Endothelial cell of umbilical vein (primary cell): ENCODE data around the gene TPM2. TPM values are rescaled to one million over a fixed set of nuclear protein-coding genes. Genes with fewer than 3 reads are reported as not detected.

ENCODE experiments used
- BruUV-seq: library from RNA; stranded (reverse); fragments of 400-500 nt; replicated peaks from 2 replicates; lab custom pipeline; 2021; lab: Mats Ljungman, UMichigan
- CTCF ChIA-PET: fragments of 300-600, 350-600 bp; sonication (Branson Sonifier 250); formaldehyde crosslinking; loops from one replicate; lab custom pipeline; 2021; ENCODE audit warnings: antibody characterized with exemption, inconsistent platforms; lab: Charles Lee
- POLR2A ChIA-PET: fragments of 300-600, 350-600 bp; sonication (Branson Sonifier 250); formaldehyde crosslinking; loops from one replicate; lab custom pipeline; 2021; ENCODE audit warnings: antibody characterized with exemption, inconsistent platforms; lab: Charles Lee
- DNase-seq: peaks from one replicate; pipeline ENCODE4 v3.0.0-alpha.2; 2011; ENCODE audit warnings: low read depth, low spot score
- FAIRE-seq: peaks from 2 replicates; lab custom pipeline; 2011; peaks lifted over from hg19 to GRCh38; lab: Jason Lieb, UNC
- H2AFZ ChIP-seq: 2 replicates; pipeline ENCODE4 v1.6.0; 2012; ENCODE audit warnings: low read depth, low read length, control low read depth, inconsistent platforms
- H3K27ac ChIP-seq: 2 replicates; pipeline ENCODE4 v1.5.1; 2011; ENCODE audit warnings: low read depth, mild to moderate bottlenecking, control low read depth, low read length, moderate library complexity; ENCODE audit not compliant: insufficient read depth
- H3K27me3 ChIP-seq, 2 experiments: 2 replicates each; pipeline versions ENCODE4 v1.6.0 to v1.6.1; 2011; ENCODE audit warnings: low read length in 2 of 2, mixed read lengths in 1 of 2; ENCODE audit not compliant: control insufficient read depth in 2 of 2, insufficient read depth in 2 of 2
- H3K36me3 ChIP-seq, 2 experiments: 2 replicates in 1 of 2; 3 replicates in 1 of 2; pipeline ENCODE4 v1.5.1; 2011; ENCODE audit warnings: low read length in 2 of 2, mild to moderate bottlenecking in 1 of 2, moderate library complexity in 1 of 2; ENCODE audit not compliant: control insufficient read depth in 2 of 2, insufficient read depth in 2 of 2; ENCODE audit errors: extremely low read depth in 1 of 2
- H3K4me1 ChIP-seq: 3 replicates; pipeline ENCODE4 v1.5.1; 2011; ENCODE audit warnings: mild to moderate bottlenecking, low read length; ENCODE audit not compliant: control insufficient read depth, insufficient read depth; ENCODE audit errors: extremely low read depth
- H3K4me2 ChIP-seq: 2 replicates; pipeline ENCODE4 v1.6.1; 2011; ENCODE audit warnings: low read length, control low read depth, mixed read lengths; ENCODE audit not compliant: insufficient read depth
- H3K4me3 ChIP-seq, 3 experiments: fragments of 200-600 bp in 1 of 3; sonication (generic), shearing (Covaris generic) in 1 of 3; replicated peaks in 1 of 3; 2 replicates each; pipeline ENCODE4 v1.5.1; 2011 to 2016; ENCODE audit warnings: control low read depth in 3 of 3, low read length in 3 of 3, mild to moderate bottlenecking in 2 of 3, inconsistent platforms in 1 of 3, low read depth in 1 of 3, moderate library complexity in 1 of 3; ENCODE audit not compliant: insufficient read depth in 1 of 3
- H3K79me2 ChIP-seq: 2 replicates; pipeline ENCODE4 v1.6.0; 2012; ENCODE audit warnings: low read length, inconsistent platforms; ENCODE audit not compliant: control insufficient read depth, insufficient read depth
- H3K9ac ChIP-seq: replicated peaks from 2 replicates; pipeline ENCODE3; 2011; ENCODE audit warnings: low read length, control low read depth; ENCODE audit not compliant: insufficient read depth; ENCODE audit errors: extremely low read depth
- H3K9me1 ChIP-seq: replicated peaks from 3 replicates; pipeline ENCODE4 v1.6.0; 2011; ENCODE audit warnings: mild to moderate bottlenecking, low read length; ENCODE audit not compliant: control insufficient read depth, insufficient read depth; ENCODE audit errors: extremely low read depth
- H3K9me3 ChIP-seq: replicated peaks from 2 replicates; pipeline ENCODE4 v1.5.1; 2012; ENCODE audit warnings: low read length, inconsistent platforms; ENCODE audit not compliant: control insufficient read depth, insufficient read depth
- H4K20me1 ChIP-seq: replicated peaks from 2 replicates; pipeline ENCODE3; 2011; ENCODE audit warnings: mild to moderate bottlenecking, low read length; ENCODE audit not compliant: control insufficient read depth, insufficient read depth; ENCODE audit errors: extremely low read depth
- EZH2 ChIP-seq: IDR thresholded peaks from 2 replicates; pipeline ENCODE4 v1.6.1; 2012; ENCODE audit warnings: borderline replicate concordance, low read depth, mild to moderate bottlenecking, moderate library complexity, low read length, inconsistent platforms; ENCODE audit not compliant: severe bottlenecking
- FOS ChIP-seq: IDR thresholded peaks from 2 replicates; pipeline ENCODE4 v1.6.1; 2011; ENCODE audit warnings: mild to moderate bottlenecking, low read length, moderate library complexity, borderline replicate concordance; ENCODE audit not compliant: insufficient read depth
- GATA2 ChIP-seq: IDR thresholded peaks from 2 replicates; pipeline ENCODE4 v1.7.0; 2011; ENCODE audit warnings: low read depth, mild to moderate bottlenecking, moderate library complexity, mixed read lengths, low read length; ENCODE audit not compliant: insufficient read length, insufficient read depth
- JUN ChIP-seq: IDR thresholded peaks from 2 replicates; pipeline ENCODE4 v1.6.1; 2011; ENCODE audit warnings: borderline replicate concordance, low read depth; ENCODE audit not compliant: insufficient read length, insufficient read depth
- MAX ChIP-seq: IDR thresholded peaks from 2 replicates; pipeline ENCODE4 v1.6.1; 2011; ENCODE audit not compliant: insufficient read depth, insufficient read length
- MYC ChIP-seq: IDR thresholded peaks from one replicate; pipeline ENCODE4 v1.6.1; 2011; ENCODE audit warnings: mild to moderate bottlenecking, low read depth, low read length
- POLR2A ChIP-seq: IDR thresholded peaks from 2 replicates; pipeline ENCODE4 v1.6.1; 2012; ENCODE audit warnings: low read depth, mild to moderate bottlenecking, control low read depth, low read length
- POLR2AphosphoS5 ChIP-seq: IDR thresholded peaks from 2 replicates; pipeline ENCODE4 v1.6.1; 2012; ENCODE audit warnings: low read depth, mild to moderate bottlenecking, control low read depth, low read length, moderate library complexity; ENCODE audit not compliant: insufficient read depth
- dilution Hi-C: fragments of 300-500 bp; cut with MboI; formaldehyde crosslinking; loops from one replicate; pipeline ENCODE4 v1.15.0; 2019; ENCODE audit warnings: low sequenced_read_pairs; ENCODE audit not compliant: extremely low pct_ligation_motif_present
- intact Hi-C: fragments of 100-400 bp; cut with micrococcal nuclease; formaldehyde crosslinking; loops from one replicate; pipeline ENCODE4 v1.10.0; 2022
- polyA plus RNA-seq, 4 experiments: library from polyadenylated mRNA; depleted of rRNA in 3 of 4; stranded (reverse) in 3 of 4; unstranded in 1 of 4; fragments of >200 nt; gene quantifications; 2 replicates each; pipeline versions ENCODE4 v1.2.1 to v1.2.3, GENCODE V29; 2011 to 2012; ENCODE audit warnings: missing spikeins in 1 of 4
- total RNA-seq: library from RNA; stranded (reverse); gene quantifications from 2 replicates; pipeline ENCODE4 v1.2.3, GENCODE V29; 2021
- TF ChIP-seq, protein P1 (sequence below), 2 donors: IDR thresholded peaks; 1 replicate in 1 of 2; 2 replicates in 1 of 2; pipeline ENCODE4 v1.5.1; 2011; ENCODE audit warnings: low read length in 2 of 2, mild to moderate bottlenecking in 2 of 2, moderate library complexity in 2 of 2, control low read depth in 1 of 2, inconsistent platforms in 1 of 2, low read depth in 1 of 2; ENCODE audit not compliant: insufficient read depth in 1 of 2; ENCODE audit errors: extremely low read depth in 1 of 2

Gene TPM2
- total and polyA plus RNA-seq, 2 donors (not counting 3 experiments of a cell fraction or from before 2014, with no cell fraction given): 144 to 279 TPM

DNA sequence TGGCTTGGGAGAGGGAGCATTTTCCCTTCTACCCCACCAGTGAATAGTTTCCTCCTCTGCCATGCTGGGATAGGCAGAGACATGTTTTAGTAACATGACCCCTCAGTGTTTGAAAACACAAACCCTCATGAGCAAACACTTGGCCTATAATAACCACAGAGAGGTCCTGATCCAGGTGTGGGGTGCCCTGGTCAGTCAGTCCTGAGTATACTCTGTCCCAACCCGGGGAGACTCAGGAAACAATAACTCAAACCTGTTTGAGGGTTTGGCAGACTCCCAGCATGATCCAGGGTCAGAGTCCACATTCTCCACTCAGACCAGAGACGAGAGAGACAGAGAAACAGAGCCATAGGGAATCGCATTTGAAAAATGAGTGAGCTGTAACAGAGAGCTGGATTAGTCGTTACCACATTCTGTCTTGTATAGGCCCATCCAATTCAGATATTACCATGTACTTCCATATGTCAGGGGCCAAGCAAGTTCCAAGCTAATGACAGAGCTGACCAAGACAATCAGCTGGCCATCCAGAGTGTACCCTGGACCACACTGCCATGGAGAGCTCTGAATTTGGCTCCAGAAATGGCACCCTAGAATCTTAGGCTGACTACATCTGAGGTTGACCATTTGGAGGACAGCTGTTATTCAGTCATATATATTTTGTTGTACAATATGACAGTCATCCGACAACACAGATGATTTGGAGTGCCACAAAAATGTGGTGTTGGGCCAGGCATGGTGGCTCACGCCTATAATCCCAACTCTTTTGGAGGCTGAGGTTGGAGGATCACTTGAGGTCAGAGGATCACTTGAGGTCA, 20.2 kb downstream of the TPM2 start:
- no peak overlapping the region for H3K4me2 ChIP-seq
- no peaks in the 10 kb centered on the region for H4K20me1 ChIP-seq
- no peaks in the 10 kb centered on the region for H3K79me2 ChIP-seq
- DNase-seq: no peak
- intact Hi-C loops (no loop called here), dilution Hi-C loops (no loop called here)
- no TSS peak for BruUV-seq
- no peak overlapping the region for H3K9ac ChIP-seq
- H3K4me3 ChIP-seq: no peak overlapping the region
- TF ChIP-seq JUN (no peak), GATA2 (no peak), MYC (no peak), MAX (no peak), POLR2AphosphoS5 (no peak), FOS (no peak), EZH2 (no peak), POLR2A (no peak)
- TF ChIP-seq, protein P1, sequence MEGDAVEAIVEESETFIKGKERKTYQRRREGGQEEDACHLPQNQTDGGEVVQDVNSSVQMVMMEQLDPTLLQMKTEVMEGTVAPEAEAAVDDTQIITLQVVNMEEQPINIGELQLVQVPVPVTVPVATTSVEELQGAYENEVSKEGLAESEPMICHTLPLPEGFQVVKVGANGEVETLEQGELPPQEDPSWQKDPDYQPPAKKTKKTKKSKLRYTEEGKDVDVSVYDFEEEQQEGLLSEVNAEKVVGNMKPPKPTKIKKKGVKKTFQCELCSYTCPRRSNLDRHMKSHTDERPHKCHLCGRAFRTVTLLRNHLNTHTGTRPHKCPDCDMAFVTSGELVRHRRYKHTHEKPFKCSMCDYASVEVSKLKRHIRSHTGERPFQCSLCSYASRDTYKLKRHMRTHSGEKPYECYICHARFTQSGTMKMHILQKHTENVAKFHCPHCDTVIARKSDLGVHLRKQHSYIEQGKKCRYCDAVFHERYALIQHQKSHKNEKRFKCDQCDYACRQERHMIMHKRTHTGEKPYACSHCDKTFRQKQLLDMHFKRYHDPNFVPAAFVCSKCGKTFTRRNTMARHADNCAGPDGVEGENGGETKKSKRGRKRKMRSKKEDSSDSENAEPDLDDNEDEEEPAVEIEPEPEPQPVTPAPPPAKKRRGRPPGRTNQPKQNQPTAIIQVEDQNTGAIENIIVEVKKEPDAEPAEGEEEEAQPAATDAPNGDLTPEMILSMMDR (IDR thresholded peaks at IDR 0.05; ENCODE audit: extremely low read depth in 1 of 2, insufficient read depth in 1 of 2, low read depth in 1 of 2, low read length in 2 of 2): no peak
- H3K4me1 ChIP-seq: peaks cover 9% of the 10 kb centered on the region
- no peak for FAIRE-seq
- no peaks in the 10 kb centered on the region for H3K36me3 ChIP-seq
- H3K9me3 ChIP-seq: no peaks in the 10 kb centered on the region
- no peak overlapping the region for H2AFZ ChIP-seq
- POLR2A ChIA-PET: no interaction called here
- peaks cover under 1 to 5% of the 10 kb centered on the region in 2 experiments for H3K27me3 ChIP-seq
- no peak overlapping the region for H3K27ac ChIP-seq
- H3K9me1 ChIP-seq: no peaks in the 10 kb centered on the region
- CTCF ChIA-PET: interaction anchor here (0.9 to 1.9 kb wide), 4 partner anchors 21 to 66 kb away, joined by 3 to 6 read pairs (median 4); no protein-coding TSS in a partner anchor
